Heart right ventricle (tissue), 16 donors: ENCODE measurements around the gene IL15RA. TPM values are rescaled to one million over a fixed set of nuclear protein-coding genes. Genes with fewer than 3 reads are reported as not detected.
"Not testable (repeated sequence)": the region's sequence is repeated elsewhere in the genome, so short reads cannot be mapped to it uniquely, and the experiment has no call there.

Source experiments
- ATAC-seq, 8 donors: fragments of 200-7000 bp; cut with Tn5 transposase; one replicate each; pipeline ENCODE4 v1.9.1; 2020; ENCODE audit warnings: mild to moderate bottlenecking in 8 of 8, moderate library complexity in 8 of 8, moderate number of reproducible peaks in 1 of 8
- DNase-seq, 2 donors: peaks; one replicate each; pipeline ENCODE4 v3.0.0-alpha.2; 2020
- H3K27ac ChIP-seq, 10 donors: fragments of 200-600 bp; sonication (generic) in 2 of 10; one replicate each; pipeline versions ENCODE4 v1.5.0 to v1.8.0; 2020 to 2022; ENCODE audit warnings: mild to moderate bottlenecking in 3 of 10
- H3K27me3 ChIP-seq, 7 donors: fragments of 200-600 bp; one replicate each; pipeline ENCODE4 v1.8.0; 2021 to 2022; ENCODE audit warnings: mild to moderate bottlenecking in 2 of 7
- H3K36me3 ChIP-seq, 9 donors: fragments of 200-600 bp; sonication (generic) in 1 of 9; one replicate each; pipeline versions ENCODE4 v1.5.0 to v1.8.0; 2020 to 2022; ENCODE audit warnings: mild to moderate bottlenecking in 2 of 9
- H3K4me1 ChIP-seq, 9 donors: fragments of 200-600 bp; sonication (generic) in 1 of 9; one replicate each; pipeline versions ENCODE4 v1.5.0 to v1.8.0; 2020 to 2022; ENCODE audit warnings: mild to moderate bottlenecking in 4 of 9
- H3K4me3 ChIP-seq, 10 donors: fragments of 200-600 bp; sonication (generic) in 2 of 10; one replicate each; pipeline versions ENCODE4 v1.5.0 to v1.8.0; 2020 to 2022; ENCODE audit warnings: mild to moderate bottlenecking in 7 of 10, moderate library complexity in 2 of 10
- H3K9me3 ChIP-seq, 11 donors: fragments of 200-600 bp in 10 of 11; sonication (generic) in 2 of 11; one replicate each; pipeline versions ENCODE4 v1.5.0 to v1.8.0; 2013 to 2022; ENCODE audit warnings: mild to moderate bottlenecking in 2 of 11, control low read depth in 1 of 11, moderate library complexity in 1 of 11
- CTCF ChIP-seq, 9 donors: fragments of 200-600 bp; sonication (generic) in 2 of 9; IDR thresholded peaks; one replicate each; pipeline versions ENCODE4 v1.5.0 to v1.8.0; 2021 to 2022; ENCODE audit warnings: antibody characterized with exemption in 9 of 9, mild to moderate bottlenecking in 5 of 9, moderate library complexity in 1 of 9
- WGBS, 2 donors: extraction: QIAGEN DNeasy Blood & Tissue Kit; methylation state at CpG; one replicate each; pipeline ENCODE4 v1.1.7; 2013; ENCODE audit warnings: inconsistent platforms in 1 of 2; 5-methylcytosine and 5-hydroxymethylcytosine counted together
- intact Hi-C, 10 donors: fragments of 100-400 bp; cut with DNase I; formaldehyde crosslinking; loops; one replicate each; pipeline versions ENCODE4 v1.11.1 to v1.14.2; 2022
- polyA plus RNA-seq, 2 donors: library from polyadenylated mRNA; stranded (reverse); fragments of 200-250 nt; gene quantifications; one replicate each; pipeline ENCODE4 v1.2.3, GENCODE V29; 2013
- total RNA-seq, 10 donors: library from RNA; stranded (reverse); fragmentation: NEBNext Ultra II Directional in 3 of 10; extraction: Animal tissue kit (Norgen Biotek cat#: 25700) in 3 of 10; gene quantifications; one replicate each; pipeline versions ENCODE4 v1.2.1 to v1.2.4, GENCODE V29; 2021 to 2023
- donor health status: Arrhythmogenic right ventricular cardiomyopathy.
- donor health status: ischemic (EF 13 %, LVEDD 7.1; RV severe dilation, severe dysfunction).
- donor health status: healthy with polysubstance abuse.
- donor health status: DM: no; HTN: yes; CAD: no.
- donor health status: DM: no; HTN: no; CAD: no.
- donor health status: ischemic (EF 25% LVEDD 6.9; RV normal size, moderate dysfunction).
- donor health status: ischemic (EF 25% LVEDD 5.7; RV mildly dilated, moderate dysfunction).
- donor health status: healthy.
- donor health status: DM: yes; HTN: yes; CAD: no.
- donor health status: Ischemic cardiomyopathy.
- donor health status: ischemic (EF 35%, LVEDD 5.7; RV mildly dilated, moderate dysfunction).
- donor health status: nonischemic (EF 11% LVEDD 7.7; RV severe dilation, severe dysfunction).
- donor health status: DM: yes; HTN: yes; CAD: no.
- donor health status: PGD.
- donor health status: ischemic (EF 29% LVEDD 5.4; RV normal size, mild dysfunction).
- donor health status: nonischemic (EF 23%, LVEDD 6.1; RV moderate dilation, normal function).

The IL15RA gene
- total and polyA plus RNA-seq, 12 donors: 3.5 to 21.0 (median 5.8) TPM

GRCh38 chr10:6005856-6006395 is 28.6 kb upstream of the IL15RA start:
- DNase-seq (no peak), ATAC-seq (no peak)
- Histone ChIP-seq H3K36me3 (no peaks in the 10 kb centered on the region), H3K9me3 (peaks cover 0 to 11% (median 0%) of the 10 kb centered on the region in 11 donors), H3K4me1 (peaks cover 0 to 17% (median 0%) of the 10 kb centered on the region in 9 donors), H3K4me3 (no peak overlapping the region), H3K27ac (no peak overlapping the region), H3K27me3 (no peaks in the 10 kb centered on the region)
- intact Hi-C loops: no loop called here
- WGBS, 2 donors: 61 to 70% methylated on average over 8 of the region's 8 CpGs
- no peak for TF ChIP-seq CTCF (IDR thresholded peaks at IDR 0.05)

- H3K4me3 ChIP-seq, ATAC-seq, H3K27ac ChIP-seq, intact Hi-C loops, H3K36me3 ChIP-seq, DNase-seq, H3K27me3 ChIP-seq: not testable (repeated sequence)
- Histone ChIP-seq H3K4me1 (peaks cover 0 to 17% (median 0%) of the 10 kb centered on the region in 9 donors), H3K9me3 (peaks cover 0 to 11% (median 0%) of the 10 kb centered on the region in 11 donors)
- WGBS, 2 donors: 62 to 69% methylated on average over 6 of the region's 6 CpGs
Measured at GRCh38 chr10:6005161-6005804, 27.9 kb upstream of the IL15RA start.

GRCh38 chr10:6002809-6003510 is 25.6 kb upstream of the IL15RA start:
- Histone ChIP-seq H3K36me3 (no peaks in the 10 kb centered on the region), H3K4me1 (no peaks in the 10 kb centered on the region), H3K27me3 (peaks cover 0 to 6% (median 0%) of the 10 kb centered on the region in 7 donors), H3K4me3 (no peak overlapping the region), H3K9me3 (peaks cover 0 to 11% (median 0%) of the 10 kb centered on the region in 11 donors), H3K27ac (no peak overlapping the region)
- TF ChIP-seq CTCF (IDR thresholded peaks at IDR 0.05): no peak
- 80 to 90% methylated on average over 12 of the region's 12 CpGs for WGBS, 2 donors
- ATAC-seq (no peak), DNase-seq (no peak)
- intact Hi-C loops: no loop called here

GRCh38 chr10:5999440-6000165 is 22.3 kb upstream of the IL15RA start:
- no peaks in the 10 kb centered on the region for H3K4me1 ChIP-seq
- intact Hi-C loops: no loop called here
- 67 to 70% methylated on average over 20 of the region's 20 CpGs for WGBS, 2 donors
- TF ChIP-seq CTCF (IDR thresholded peaks at IDR 0.05): no peak
- H3K4me3 ChIP-seq: no peak overlapping the region
- peaks cover 0 to 2% (median 0%) of the 10 kb centered on the region in 11 donors for H3K9me3 ChIP-seq
- H3K27ac ChIP-seq: no peak overlapping the region
- no peaks in the 10 kb centered on the region for H3K36me3 ChIP-seq
- H3K27me3 ChIP-seq: peaks cover 0 to 6% (median 0%) of the 10 kb centered on the region in 7 donors
- DNase-seq: no peak
- no peak for ATAC-seq
